ENCODE measurements around the gene OCA2.

Gene OCA2

DNA sequence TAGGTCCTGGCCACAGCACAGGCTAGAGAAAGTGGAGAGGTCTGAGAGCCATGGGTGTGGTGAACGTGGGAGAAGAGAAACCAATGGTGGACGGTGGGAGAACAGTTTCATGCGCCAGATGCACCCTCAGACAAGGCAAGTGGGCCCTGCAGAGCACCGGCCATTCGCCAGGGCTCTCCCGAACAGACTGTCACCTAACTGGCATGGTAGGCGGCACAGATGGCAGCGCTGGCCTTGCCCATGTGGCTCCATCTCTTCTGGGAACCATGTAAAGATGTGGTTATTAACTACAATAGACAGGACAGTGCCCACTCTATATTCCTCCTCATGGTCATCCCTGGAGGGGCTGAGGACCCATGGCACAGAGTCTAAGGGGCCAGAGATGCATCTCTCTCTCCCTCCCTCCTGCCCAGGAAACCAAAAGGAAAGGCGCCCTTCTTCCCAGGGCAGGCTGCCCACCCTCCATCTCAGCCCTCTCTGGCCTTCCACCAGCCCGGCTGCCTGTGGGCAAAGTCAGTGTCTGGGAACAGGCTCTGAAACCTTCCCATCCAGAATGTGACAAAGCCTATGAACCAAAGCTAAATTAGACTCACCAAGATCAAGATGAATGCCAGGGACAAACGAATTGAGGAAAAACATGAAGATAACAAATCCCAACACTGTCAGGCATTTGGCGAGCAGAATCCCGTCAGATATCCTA is 147.8 kb downstream of the OCA2 start:
- Mint-ChIP-seq H3K4me3 (no peak overlapping the region), H3K27ac (no peak overlapping the region), H3K36me3 (ENCODE audit: low read depth) (no peaks in the 10 kb centered on the region), H3K4me1 (peaks cover 37% of the 10 kb centered on the region), H3K27me3 (ENCODE audit: low read depth, poor library complexity) (peaks cover 2% of the 10 kb centered on the region), H3K9me3 (no peaks in the 10 kb centered on the region)
- no peak for DNase-seq
- TF ChIP-seq, protein P1, sequence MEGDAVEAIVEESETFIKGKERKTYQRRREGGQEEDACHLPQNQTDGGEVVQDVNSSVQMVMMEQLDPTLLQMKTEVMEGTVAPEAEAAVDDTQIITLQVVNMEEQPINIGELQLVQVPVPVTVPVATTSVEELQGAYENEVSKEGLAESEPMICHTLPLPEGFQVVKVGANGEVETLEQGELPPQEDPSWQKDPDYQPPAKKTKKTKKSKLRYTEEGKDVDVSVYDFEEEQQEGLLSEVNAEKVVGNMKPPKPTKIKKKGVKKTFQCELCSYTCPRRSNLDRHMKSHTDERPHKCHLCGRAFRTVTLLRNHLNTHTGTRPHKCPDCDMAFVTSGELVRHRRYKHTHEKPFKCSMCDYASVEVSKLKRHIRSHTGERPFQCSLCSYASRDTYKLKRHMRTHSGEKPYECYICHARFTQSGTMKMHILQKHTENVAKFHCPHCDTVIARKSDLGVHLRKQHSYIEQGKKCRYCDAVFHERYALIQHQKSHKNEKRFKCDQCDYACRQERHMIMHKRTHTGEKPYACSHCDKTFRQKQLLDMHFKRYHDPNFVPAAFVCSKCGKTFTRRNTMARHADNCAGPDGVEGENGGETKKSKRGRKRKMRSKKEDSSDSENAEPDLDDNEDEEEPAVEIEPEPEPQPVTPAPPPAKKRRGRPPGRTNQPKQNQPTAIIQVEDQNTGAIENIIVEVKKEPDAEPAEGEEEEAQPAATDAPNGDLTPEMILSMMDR (IDR thresholded peaks at IDR 0.05) = no peak

- Mint-ChIP-seq H3K4me1 (peaks cover 15% of the 10 kb centered on the region), H3K9me3 (no peaks in the 10 kb centered on the region), H3K36me3 (ENCODE audit: low read depth) (no peaks in the 10 kb centered on the region), H3K27ac (no peak overlapping the region), H3K27me3 (ENCODE audit: low read depth, poor library complexity) (peaks cover 2% of the 10 kb centered on the region), H3K4me3 (no peak overlapping the region)
- no peak for DNase-seq
- TF ChIP-seq, protein P1 (IDR thresholded peaks at IDR 0.05) = no peak
Measured at GRCh38 chr15:27949089-27949488, 150.0 kb downstream of the OCA2 start.

DNA sequence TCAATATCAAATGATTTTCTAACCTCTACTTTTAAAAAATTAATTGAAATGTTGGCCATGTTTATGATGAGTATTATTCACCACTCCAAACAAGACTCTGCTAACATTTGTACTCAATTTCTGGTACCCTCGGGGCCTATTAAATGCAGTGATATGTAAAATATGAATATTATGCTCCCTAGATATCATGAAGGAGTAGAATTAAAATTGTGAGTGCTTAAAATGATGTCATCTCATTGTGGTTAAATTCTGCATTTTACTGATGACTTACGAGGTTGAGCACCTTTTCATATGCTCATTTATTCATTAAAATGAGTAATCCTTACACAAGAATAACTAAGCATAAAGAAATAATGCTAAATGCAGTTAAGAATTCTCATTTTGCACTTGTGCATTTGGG is 159.9 kb downstream of the OCA2 start:
- Mint-ChIP-seq H3K36me3 (ENCODE audit: low read depth) (no peaks in the 10 kb centered on the region), H3K9me3 (no peaks in the 10 kb centered on the region), H3K27me3 (ENCODE audit: low read depth, poor library complexity) (peaks cover 3% of the 10 kb centered on the region), H3K4me1 (no peaks in the 10 kb centered on the region), H3K27ac (no peak overlapping the region), H3K4me3 (no peak overlapping the region)
- TF ChIP-seq, protein P1 (IDR thresholded peaks at IDR 0.05) = no peak
- no peak for DNase-seq

GRCh38 chr15:27937851-27938250 is 161.3 kb downstream of the OCA2 start:
- DNase-seq = no peak
- TF ChIP-seq, protein P1 (IDR thresholded peaks at IDR 0.05) = no peak
- Mint-ChIP-seq H3K4me3 (no peak overlapping the region), H3K36me3 (ENCODE audit: low read depth) (peaks cover 7% of the 10 kb centered on the region), H3K27me3 (ENCODE audit: low read depth, poor library complexity) (peaks cover 3% of the 10 kb centered on the region), H3K27ac (no peak overlapping the region), H3K9me3 (peaks cover 8% of the 10 kb centered on the region), H3K4me1 (no peaks in the 10 kb centered on the region)

- TF ChIP-seq, protein P1 (IDR thresholded peaks at IDR 0.05) = no peak
- H3K27ac Mint-ChIP-seq = no peak overlapping the region
- peaks cover 23% of the 10 kb centered on the region for H3K9me3 Mint-ChIP-seq
- no peak for DNase-seq
- no peaks in the 10 kb centered on the region for H3K4me1 Mint-ChIP-seq
- H3K27me3 Mint-ChIP-seq (ENCODE audit: low read depth, poor library complexity) = peaks cover 3% of the 10 kb centered on the region
- peaks cover 10% of the 10 kb centered on the region for H3K36me3 Mint-ChIP-seq (ENCODE audit: low read depth)
- H3K4me3 Mint-ChIP-seq = no peak overlapping the region
Measured at GRCh38 chr15:27936164-27936563, 163.0 kb downstream of the OCA2 start.

GRCh38 chr15:27935328-27935727 is 163.8 kb downstream of the OCA2 start:
- peaks cover 10% of the 10 kb centered on the region for H3K36me3 Mint-ChIP-seq (ENCODE audit: low read depth)
- TF ChIP-seq, protein P1 (IDR thresholded peaks at IDR 0.05) = no peak
- H3K4me1 Mint-ChIP-seq = no peaks in the 10 kb centered on the region
- peaks cover 26% of the 10 kb centered on the region for H3K9me3 Mint-ChIP-seq
- DNase-seq = no peak
- no peak overlapping the region for H3K4me3 Mint-ChIP-seq
- H3K27me3 Mint-ChIP-seq (ENCODE audit: low read depth, poor library complexity) = peaks cover 3% of the 10 kb centered on the region
- H3K27ac Mint-ChIP-seq = no peak overlapping the region
